Measurements from ENCODE around the gene PHF13. TPM values are rescaled to one million over a fixed set of nuclear protein-coding genes. Genes with fewer than 3 reads are reported as not detected.
A peak's percentile ranks its signal among the peaks of the same experiment; 100 is the strongest.

PHF13 gene
- total and polyA plus RNA-seq, 9 of the 15 experiments (the other 6 are each of a cell fraction or from before 2014, with no cell fraction given) = 1.8 to 36.1 (median 11.7) TPM

DNA sequence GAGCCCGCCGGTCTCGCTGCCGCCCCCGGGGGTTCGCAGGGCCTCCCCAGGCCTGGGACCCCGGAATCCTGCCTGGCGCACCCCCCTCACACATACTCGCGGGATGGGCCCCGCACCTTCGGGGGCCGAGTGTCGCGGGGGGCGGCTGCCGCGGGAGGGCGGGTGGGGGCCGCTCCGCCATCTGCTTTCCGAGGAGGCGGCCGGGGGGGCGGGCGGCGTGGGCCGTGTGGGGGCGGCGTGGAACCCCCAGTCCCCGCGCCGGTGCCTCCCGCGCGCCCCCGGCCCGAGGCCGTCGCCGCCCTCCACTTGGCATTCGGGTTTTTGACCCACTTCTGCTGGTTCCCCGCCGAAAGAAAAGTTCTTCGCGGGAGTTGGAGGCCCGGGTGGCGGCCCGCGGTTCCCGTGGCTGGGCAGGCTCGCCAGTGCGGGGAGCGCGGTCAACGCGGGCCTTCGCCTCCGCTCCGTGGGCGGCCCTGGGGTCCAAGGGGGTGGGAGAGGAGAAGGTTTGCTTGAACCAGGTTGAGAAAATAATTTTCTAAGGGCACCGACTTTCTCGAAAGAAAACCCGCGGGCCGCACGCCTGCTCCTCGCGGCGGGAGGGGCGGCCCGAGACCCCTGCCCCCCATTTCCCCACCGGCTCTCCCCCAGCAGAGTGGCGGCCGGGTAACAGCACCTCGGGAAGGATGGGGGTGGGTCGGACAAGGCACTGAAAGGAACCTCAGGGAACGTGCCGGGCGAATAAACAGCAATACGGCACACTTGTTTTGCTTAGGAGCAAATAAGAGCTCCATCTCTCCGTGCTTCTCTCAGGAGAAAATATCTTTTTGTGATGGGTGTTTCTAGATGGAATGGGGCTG, 1.6 kb downstream of the PHF13 start (continued):
- TF ChIP-seq MNT (conservative IDR thresholded peaks at IDR 0.05) (0 out of 4 replicates have a peak, but pooled peaks of 1 of the 2 experiments have one; percentile 18), MTF1 (CRISPR knock-in tag; IDR thresholded peaks at IDR 0.05; ENCODE audit: borderline replicate concordance) (no peak), EGR1 (conservative IDR thresholded peaks at IDR 0.05) (peak; percentile 92)
- TF ChIP-seq, protein P1, sequence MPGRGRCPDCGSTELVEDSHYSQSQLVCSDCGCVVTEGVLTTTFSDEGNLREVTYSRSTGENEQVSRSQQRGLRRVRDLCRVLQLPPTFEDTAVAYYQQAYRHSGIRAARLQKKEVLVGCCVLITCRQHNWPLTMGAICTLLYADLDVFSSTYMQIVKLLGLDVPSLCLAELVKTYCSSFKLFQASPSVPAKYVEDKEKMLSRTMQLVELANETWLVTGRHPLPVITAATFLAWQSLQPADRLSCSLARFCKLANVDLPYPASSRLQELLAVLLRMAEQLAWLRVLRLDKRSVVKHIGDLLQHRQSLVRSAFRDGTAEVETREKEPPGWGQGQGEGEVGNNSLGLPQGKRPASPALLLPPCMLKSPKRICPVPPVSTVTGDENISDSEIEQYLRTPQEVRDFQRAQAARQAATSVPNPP (IDR thresholded peaks at IDR 0.05; ENCODE audit: borderline replicate concordance, insufficient read depth, insufficient read length) = no peak

DNA sequence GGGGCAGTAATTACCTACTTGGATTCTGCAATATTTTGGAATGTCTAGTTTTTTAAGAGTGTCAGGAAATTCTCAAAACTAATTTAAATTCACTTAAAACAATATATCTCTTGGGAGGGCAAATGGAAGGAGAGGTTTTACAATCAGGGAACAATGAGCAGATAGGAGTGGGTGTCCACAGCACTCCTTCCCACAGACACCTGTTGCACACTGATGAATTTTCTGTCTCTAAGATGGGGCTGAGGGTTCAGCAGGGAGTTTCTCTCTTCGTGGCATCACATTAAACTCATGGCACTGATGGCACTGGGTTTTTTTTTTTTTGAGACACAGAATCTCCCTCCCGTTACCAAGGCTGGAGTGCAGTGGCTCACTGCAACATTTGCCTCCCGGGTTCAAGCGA, 5.5 kb downstream of the PHF13 start:
- intact Hi-C loops (cut with micrococcal nuclease) = no loop called here
- Histone ChIP-seq H3K36me3 (ENCODE audit: control insufficient read depth, insufficient read depth, low read length) (peaks cover 79% of the 10 kb centered on the region), H3K79me2 (ENCODE audit: control insufficient read depth, insufficient read depth, low read length) (peaks cover 89% of the 10 kb centered on the region), H3K27me3 (ENCODE audit: control insufficient read depth in 2 of 2, insufficient read depth in 2 of 2, low read length in 2 of 2) (no peaks in the 10 kb centered on the region), H4K20me1 (replicated peaks; ENCODE audit: control insufficient read depth, insufficient read depth, low read length) (peaks cover 31% of the 10 kb centered on the region), H2AFZ (ENCODE audit: low read depth, low read length) (no peak overlapping the region), H3K4me1 (replicated peaks in 1 of 2; ENCODE audit: control insufficient read depth in 2 of 2, insufficient read depth in 2 of 2, low read length in 2 of 2) (peaks cover 13 to 25% of the 10 kb centered on the region in 2 experiments), H3K27ac (ENCODE audit: extremely low read depth, low read depth, low read length) (no peak overlapping the region), H3K4me3 (no peak overlapping the region), H3K9me1 (ENCODE audit: control insufficient read depth, insufficient read depth, low read length) (peaks cover 3% of the 10 kb centered on the region), H3K9me3 (replicated peaks; ENCODE audit: control insufficient read depth, insufficient read depth, low read depth, low read length) (no peaks in the 10 kb centered on the region), H3K9ac (ENCODE audit: insufficient read depth in 1 of 2, low read depth in 2 of 2, low read length in 2 of 2) (no peak overlapping the region), H3K4me2 (ENCODE audit: insufficient read depth, low read length) (no peak overlapping the region)
- ChIA-PET POLR2A (no interaction called here), CTCF (ENCODE audit: low intra/inter-chr PET ratio) (no interaction called here)
- FAIRE-seq = no peak
- TF ChIP-seq, protein P2, sequence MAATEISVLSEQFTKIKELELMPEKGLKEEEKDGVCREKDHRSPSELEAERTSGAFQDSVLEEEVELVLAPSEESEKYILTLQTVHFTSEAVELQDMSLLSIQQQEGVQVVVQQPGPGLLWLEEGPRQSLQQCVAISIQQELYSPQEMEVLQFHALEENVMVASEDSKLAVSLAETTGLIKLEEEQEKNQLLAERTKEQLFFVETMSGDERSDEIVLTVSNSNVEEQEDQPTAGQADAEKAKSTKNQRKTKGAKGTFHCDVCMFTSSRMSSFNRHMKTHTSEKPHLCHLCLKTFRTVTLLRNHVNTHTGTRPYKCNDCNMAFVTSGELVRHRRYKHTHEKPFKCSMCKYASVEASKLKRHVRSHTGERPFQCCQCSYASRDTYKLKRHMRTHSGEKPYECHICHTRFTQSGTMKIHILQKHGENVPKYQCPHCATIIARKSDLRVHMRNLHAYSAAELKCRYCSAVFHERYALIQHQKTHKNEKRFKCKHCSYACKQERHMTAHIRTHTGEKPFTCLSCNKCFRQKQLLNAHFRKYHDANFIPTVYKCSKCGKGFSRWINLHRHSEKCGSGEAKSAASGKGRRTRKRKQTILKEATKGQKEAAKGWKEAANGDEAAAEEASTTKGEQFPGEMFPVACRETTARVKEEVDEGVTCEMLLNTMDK (IDR thresholded peaks at IDR 0.05; ENCODE audit: borderline replicate concordance, insufficient read depth, low read depth, low read length, poor library complexity, severe bottlenecking) = no peak
- TF ChIP-seq NFIC (IDR thresholded peaks at IDR 0.05) (no peak), NR2F6 (CRISPR knock-in tag; IDR thresholded peaks at IDR 0.05) (no peak), ZNF445 (CRISPR knock-in tag; IDR thresholded peaks at IDR 0.05; ENCODE audit: low read depth) (no peak), OTX1 (CRISPR knock-in tag; IDR thresholded peaks at IDR 0.05) (no peak), ZNF584 (CRISPR knock-in tag; IDR thresholded peaks at IDR 0.05; ENCODE audit: low read depth) (no peak), ZNF212 (CRISPR knock-in tag; IDR thresholded peaks at IDR 0.05) (no peak), CTBP1 (IDR thresholded peaks at IDR 0.05; ENCODE audit: borderline replicate concordance) (no peak), TRIM28 (IDR thresholded peaks at IDR 0.05) (no peak)
- WGBS (ENCODE audit: insufficient coverage, low coverage, missing lambda C conversion rate) = 95% methylated on average over 4 of the region's 4 CpGs
- in situ Hi-C loops (cut with MboI) = no loop called here
- BruUV-seq (replicated peaks) = no TSS peak
- no peak for ATAC-seq
- no peak for DNase-seq (ENCODE audit: extremely low read depth in 1 of 4, low spot score in 3 of 4)

Measured in K562 (cell line).